Heart left ventricle (tissue), 16 donors: Measurements from ENCODE around the gene MRPL1. TPM values are rescaled to one million over a fixed set of nuclear protein-coding genes. Genes with fewer than 3 reads are reported as not detected.

Experiments used
- ATAC-seq, 4 donors: fragments of 200-7000 bp; cut with Tn5 transposase; one replicate each; pipeline ENCODE4 v1.9.1; 2020 to 2022; ENCODE audit warnings: moderate library complexity in 4 of 4, mild to moderate bottlenecking in 3 of 4, moderate number of reproducible peaks in 1 of 4
- DNase-seq, 5 donors: peaks; one replicate each; pipeline ENCODE4 v3.0.0-alpha.2; 2020
- H3K27ac ChIP-seq, 12 donors: fragments of 200-600 bp; sonication (generic) in 4 of 12; one replicate each; pipeline versions ENCODE4 v1.5.0 to v1.8.0; 2016 to 2022; ENCODE audit warnings: mild to moderate bottlenecking in 2 of 12
- H3K27me3 ChIP-seq, 9 donors: fragments of 200-600 bp; sonication (generic) in 2 of 9; one replicate each; pipeline versions ENCODE4 v1.5.1 to v1.8.0; 2016 to 2022; ENCODE audit warnings: mild to moderate bottlenecking in 3 of 9
- H3K36me3 ChIP-seq, 9 donors: fragments of 200-600 bp; sonication (generic) in 2 of 9; one replicate each; pipeline versions ENCODE4 v1.5.0 to v1.8.0; 2018 to 2022; ENCODE audit warnings: mild to moderate bottlenecking in 2 of 9
- H3K4me1 ChIP-seq, 12 donors: fragments of 200-600 bp; sonication (generic) in 4 of 12; one replicate each; pipeline versions ENCODE4 v1.5.0 to v1.8.0; 2016 to 2022; ENCODE audit warnings: mild to moderate bottlenecking in 3 of 12
- H3K4me3 ChIP-seq, 12 donors: fragments of 200-600 bp; sonication (generic) in 4 of 12; one replicate each; pipeline versions ENCODE4 v1.5.0 to v1.8.0; 2017 to 2022; ENCODE audit warnings: mild to moderate bottlenecking in 9 of 12, moderate library complexity in 4 of 12
- H3K9me3 ChIP-seq, 12 donors: fragments of 200-600 bp; sonication (generic) in 4 of 12; one replicate each; pipeline versions ENCODE4 v1.5.0 to v1.8.0; 2016 to 2022; ENCODE audit warnings: mild to moderate bottlenecking in 1 of 12
- CTCF ChIP-seq, 12 donors: fragments of 200-600 bp; sonication (generic) in 4 of 12; IDR thresholded peaks; one replicate each; pipeline versions ENCODE4 v1.5.0 to v1.8.0; 2018 to 2022; ENCODE audit warnings: antibody characterized with exemption in 12 of 12, mild to moderate bottlenecking in 5 of 12
- POLR2A ChIP-seq, 2 donors: fragments of 450-650 bp; IDR thresholded peaks; one replicate each; pipeline ENCODE4 v1.6.1; 2017; ENCODE audit warnings: antibody characterized with exemption in 2 of 2, mild to moderate bottlenecking in 2 of 2, moderate library complexity in 2 of 2
- WGBS, 4 donors: extraction: QIAGEN DNeasy Blood & Tissue Kit in 2 of 4; methylation state at CpG; one replicate each; pipeline versions ENCODE4 v1.1.5 to v1.1.7; 2013 to 2018; 5-methylcytosine and 5-hydroxymethylcytosine counted together
- intact Hi-C, 10 donors: fragments of 100-400 bp; cut with DNase I; formaldehyde crosslinking; loops; one replicate each; pipeline versions ENCODE4 v1.11.1 to v1.14.2; 2022
- polyA plus RNA-seq, 2 donors: library from polyadenylated mRNA; stranded (reverse); fragments of 200-250 nt; gene quantifications; one replicate each; pipeline ENCODE4 v1.2.3, GENCODE V29; 2013
- total RNA-seq, 9 donors: library from RNA; depleted of rRNA in 2 of 9; stranded (reverse); fragments of >200 nt in 2 of 9; fragmentation: NEBNext Ultra II Directional in 3 of 9; extraction: Animal tissue kit (Norgen Biotek cat#: 25700) in 3 of 9; gene quantifications; one replicate each; pipeline versions ENCODE4 v1.1.0 to v1.2.4, GENCODE V29; 2016 to 2023
- donor health status: ischemic (EF 13 %, LVEDD 7.1; RV severe dilation, severe dysfunction).
- donor health status: healthy with polysubstance abuse.
- donor health status: DM: no; HTN: yes; CAD: no.
- donor health status: DM: no; HTN: no; CAD: no.
- donor health status: ischemic (EF 25% LVEDD 6.9; RV normal size, moderate dysfunction).
- donor health status: ischemic (EF 25% LVEDD 5.7; RV mildly dilated, moderate dysfunction).
- donor health status: healthy.
- donor health status: DM: yes; HTN: yes; CAD: no.
- donor health status: ischemic (EF 35%, LVEDD 5.7; RV mildly dilated, moderate dysfunction).
- donor health status: nonischemic (EF 11% LVEDD 7.7; RV severe dilation, severe dysfunction).
- donor health status: DM: yes; HTN: yes; CAD: no.
- donor health status: PGD.
- donor health status: ischemic (EF 29% LVEDD 5.4; RV normal size, mild dysfunction).
- donor health status: nonischemic (EF 23%, LVEDD 6.1; RV moderate dilation, normal function).

MRPL1 gene
- total and polyA plus RNA-seq, 11 donors = 26.9 to 69.4 (median 40.2) TPM

- Histone ChIP-seq H3K4me1 (no peaks in the 10 kb centered on the region), H3K36me3 (no peaks in the 10 kb centered on the region), H3K27me3 (no peaks in the 10 kb centered on the region), H3K9me3 (no peaks in the 10 kb centered on the region), H3K4me3 (no peak overlapping the region), H3K27ac (no peak overlapping the region)
- intact Hi-C loops = no loop called here
- 33 to 58% (median 52%) methylated on average over 1 of the region's 1 CpG for WGBS, 4 donors
- DNase-seq (no peak), ATAC-seq (no peak)
- TF ChIP-seq POLR2A (IDR thresholded peaks at IDR 0.05) (no peak), CTCF (IDR thresholded peaks at IDR 0.05) (no peak)
Observed at GRCh38 chr4:77843628-77844027, 19.0 kb upstream of the MRPL1 start.

- DNase-seq (no peak), ATAC-seq (no peak)
- Histone ChIP-seq H3K4me1 (no peaks in the 10 kb centered on the region), H3K4me3 (no peak overlapping the region), H3K27ac (no peak overlapping the region), H3K27me3 (no peaks in the 10 kb centered on the region), H3K9me3 (no peaks in the 10 kb centered on the region), H3K36me3 (no peaks in the 10 kb centered on the region)
- intact Hi-C loops = no loop called here
- WGBS, 4 donors = 91 to 100% (median 98%) methylated on average over 1 of the region's 1 CpG
- TF ChIP-seq POLR2A (IDR thresholded peaks at IDR 0.05) (no peak), CTCF (IDR thresholded peaks at IDR 0.05) (no peak)
Observed at GRCh38 chr4:77844363-77844762, 18.3 kb upstream of the MRPL1 start.

GRCh38 chr4:77845400-77845799, 17.2 kb upstream of the MRPL1 start:
- no peaks in the 10 kb centered on the region for H3K36me3 ChIP-seq
- intact Hi-C loops = no loop called here
- H3K9me3 ChIP-seq = no peaks in the 10 kb centered on the region
- 76 to 88% (median 84%) methylated on average over 1 of the region's 1 CpG for WGBS, 4 donors
- no peak for ATAC-seq
- no peaks in the 10 kb centered on the region for H3K27me3 ChIP-seq
- no peak for DNase-seq
- H3K27ac ChIP-seq = no peak overlapping the region
- no peak for TF ChIP-seq CTCF (IDR thresholded peaks at IDR 0.05)
- no peak for TF ChIP-seq POLR2A (IDR thresholded peaks at IDR 0.05)
- H3K4me3 ChIP-seq = no peak overlapping the region
- no peaks in the 10 kb centered on the region for H3K4me1 ChIP-seq

GRCh38 chr4:77845929-77846328, 16.7 kb upstream of the MRPL1 start:
- WGBS, 4 donors = 81 to 88% (median 86%) methylated on average over 3 of the region's 3 CpGs
- Histone ChIP-seq H3K4me3 (no peak overlapping the region), H3K27ac (no peak overlapping the region), H3K4me1 (no peaks in the 10 kb centered on the region), H3K27me3 (no peaks in the 10 kb centered on the region), H3K36me3 (no peaks in the 10 kb centered on the region), H3K9me3 (no peaks in the 10 kb centered on the region)
- TF ChIP-seq CTCF (IDR thresholded peaks at IDR 0.05) (no peak), POLR2A (IDR thresholded peaks at IDR 0.05) (no peak)
- peak in 1 of 4 donors; percentile 28 for ATAC-seq
- no peak for DNase-seq
- intact Hi-C loops = no loop called here
